Neural cell (in vitro differentiated cells): Measurements from ENCODE around the gene ZNF292. TPM values are rescaled to one million over a fixed set of nuclear protein-coding genes. Genes with fewer than 3 reads are reported as not detected.

Experiments
- H2AFZ ChIP-seq: fragments of 200-600, 300-800 bp; sonication (generic), shearing (Covaris generic); 2 replicates; pipeline ENCODE4 v1.6.0; 2014; ENCODE audit warnings: low read depth, mild to moderate bottlenecking, antibody characterized with exemption, low read length, moderate library complexity
- H3F3A ChIP-seq: fragments of 200-600 bp; shearing (Covaris generic); 2 replicates; pipeline ENCODE4 v1.6.1; 2016; ENCODE audit warnings: mild to moderate bottlenecking, moderate library complexity, mixed read lengths, antibody characterized with exemption, low read length; ENCODE audit not compliant: insufficient read depth, poor library complexity, severe bottlenecking
- H3K27ac ChIP-seq: fragments of 200-600, 300-800 bp; sonication (generic), shearing (Covaris generic); 2 replicates; pipeline ENCODE4 v1.5.1; 2014; ENCODE audit warnings: mild to moderate bottlenecking, low read length, moderate library complexity
- H3K27me3 ChIP-seq: fragments of 300-800, 200-600 bp; sonication (generic), shearing (Covaris generic); 2 replicates; pipeline ENCODE4 v1.6.0; 2014; ENCODE audit warnings: mild to moderate bottlenecking, low read depth, low read length, moderate library complexity; ENCODE audit not compliant: insufficient read depth
- H3K36me3 ChIP-seq: fragments of 300-800, 200-600 bp; sonication (generic), shearing (Covaris generic); 2 replicates; pipeline ENCODE4 v1.5.1; 2014; ENCODE audit warnings: mild to moderate bottlenecking, antibody characterized with exemption, low read length, moderate library complexity; ENCODE audit not compliant: insufficient read depth
- H3K4me2 ChIP-seq: fragments of 300-800, 200-600 bp; sonication (generic), shearing (Covaris generic); 2 replicates; pipeline ENCODE4 v1.6.0; 2014; ENCODE audit warnings: mild to moderate bottlenecking, low read length
- H3K4me3 ChIP-seq: fragments of 300-800, 200-600 bp; sonication (generic), shearing (Covaris generic); 2 replicates; pipeline ENCODE4 v1.5.1; 2014; ENCODE audit warnings: mild to moderate bottlenecking, low read length, moderate library complexity
- H3K79me2 ChIP-seq: fragments of 200-600 bp; shearing (Covaris generic); replicated peaks from 2 replicates; pipeline ENCODE4 v1.6.0; 2014; ENCODE audit warnings: mild to moderate bottlenecking, low read length, moderate library complexity; ENCODE audit not compliant: insufficient read depth
- H3K9ac ChIP-seq: fragments of 300-800, 200-600 bp; sonication (generic), shearing (Covaris generic); 2 replicates; pipeline ENCODE4 v1.6.1; 2016; ENCODE audit warnings: mild to moderate bottlenecking, low read length, mixed read lengths
- H3K9me2 ChIP-seq: fragments of 200-600 bp; shearing (Covaris generic); 2 replicates; pipeline ENCODE4 v1.6.1; 2016; ENCODE audit warnings: mild to moderate bottlenecking, low read length, mixed read lengths; ENCODE audit not compliant: insufficient read depth
- H3K9me3 ChIP-seq: fragments of 200-600, 300-800 bp; sonication (generic), shearing (Covaris generic); 2 replicates; pipeline ENCODE4 v1.6.1; 2016; ENCODE audit warnings: mild to moderate bottlenecking, mixed run types, low read length, moderate library complexity, mixed read lengths
- H4K20me1 ChIP-seq: fragments of 200-600 bp; shearing (Covaris generic); 2 replicates; pipeline ENCODE4 v1.6.1; 2016; ENCODE audit warnings: mild to moderate bottlenecking, mixed run types; ENCODE audit not compliant: insufficient read depth
- EP300 ChIP-seq: fragments of 450-650 bp; conservative IDR thresholded peaks from 2 replicates; pipeline ENCODE4 v1.6.1; 2014; ENCODE audit warnings: antibody characterized with exemption, mild to moderate bottlenecking, moderate library complexity; ENCODE audit not compliant: poor library complexity, severe bottlenecking
- EZH2 ChIP-seq: fragments of 200-600, 300-800 bp; shearing (Covaris generic), sonication (generic); IDR thresholded peaks from 2 replicates; pipeline ENCODE4 v1.6.1; 2014; ENCODE audit warnings: antibody characterized with exemption, low read length, borderline replicate concordance, mild to moderate bottlenecking; ENCODE audit not compliant: insufficient read depth, poor library complexity, severe bottlenecking
- MXI1 ChIP-seq: fragments of 450-650 bp; conservative IDR thresholded peaks from 2 replicates; pipeline ENCODE4 v1.6.1; 2014; ENCODE audit warnings: antibody characterized with exemption, mild to moderate bottlenecking; ENCODE audit not compliant: poor library complexity, severe bottlenecking
- POLR2AphosphoS5 ChIP-seq: IDR thresholded peaks from 2 replicates; pipeline ENCODE4 v1.6.1; 2012
- RAD21 ChIP-seq: fragments of 450-650 bp; conservative IDR thresholded peaks from 2 replicates; pipeline ENCODE4 v1.6.1; 2014; ENCODE audit warnings: antibody characterized with exemption, mild to moderate bottlenecking, moderate library complexity
- SMC3 ChIP-seq: fragments of 450-650 bp; conservative IDR thresholded peaks from 2 replicates; pipeline ENCODE4 v1.6.1; 2014; ENCODE audit warnings: antibody characterized with exemption, mild to moderate bottlenecking, moderate library complexity; ENCODE audit not compliant: poor library complexity
- TAF1 ChIP-seq: IDR thresholded peaks from 2 replicates; pipeline ENCODE4 v1.6.1; 2012; ENCODE audit warnings: low read depth
- polyA plus RNA-seq: library from polyadenylated mRNA; depleted of rRNA; stranded (reverse); fragments of >200 nt; gene quantifications from 2 replicates; pipeline ENCODE4 v1.2.3, GENCODE V29; 2014
- TF ChIP-seq, protein P1 (sequence below): fragments of 450-650 bp; IDR thresholded peaks from 2 replicates; pipeline ENCODE4 v1.5.1; 2014; ENCODE audit warnings: antibody characterized with exemption, mild to moderate bottlenecking, moderate library complexity; ENCODE audit not compliant: poor library complexity, severe bottlenecking
- TF ChIP-seq, protein P2 (sequence below): IDR thresholded peaks from 2 replicates; pipeline ENCODE4 v1.6.1; 2012; ENCODE audit warnings: borderline replicate concordance

The ZNF292 gene
- polyA plus RNA-seq, 1 donor from 2014 or later, result 29.8 TPM

DNA sequence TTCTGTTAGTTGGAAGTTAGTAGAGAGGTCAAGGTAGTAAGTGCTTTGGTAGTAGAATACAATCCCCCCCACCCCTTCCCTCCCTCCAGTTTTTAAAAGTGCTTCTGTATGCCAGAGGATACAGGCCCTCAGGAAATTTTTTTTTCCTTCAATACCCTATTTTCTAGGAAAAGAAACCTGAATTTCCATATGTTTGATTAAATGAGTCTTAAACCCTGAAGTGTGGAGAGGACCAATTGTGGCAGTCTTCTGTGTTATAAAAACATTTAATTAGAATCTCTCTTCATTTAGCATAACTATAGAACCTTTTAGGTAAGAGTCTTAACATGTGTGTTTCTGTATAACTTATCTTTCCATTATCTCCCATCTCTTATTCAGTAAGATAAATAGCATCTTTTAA, 59.5 kb downstream of the ZNF292 start:
- H3K4me3 ChIP-seq, result no peak overlapping the region
- peaks cover 62% of the 10 kb centered on the region for H3K79me2 ChIP-seq
- no peak overlapping the region for H2AFZ ChIP-seq
- H3K27me3 ChIP-seq, result no peaks in the 10 kb centered on the region
- H3K9me2 ChIP-seq, result no peaks in the 10 kb centered on the region
- H3K27ac ChIP-seq, result no peak overlapping the region
- TF ChIP-seq EP300, result no peak
- TF ChIP-seq, protein P1, sequence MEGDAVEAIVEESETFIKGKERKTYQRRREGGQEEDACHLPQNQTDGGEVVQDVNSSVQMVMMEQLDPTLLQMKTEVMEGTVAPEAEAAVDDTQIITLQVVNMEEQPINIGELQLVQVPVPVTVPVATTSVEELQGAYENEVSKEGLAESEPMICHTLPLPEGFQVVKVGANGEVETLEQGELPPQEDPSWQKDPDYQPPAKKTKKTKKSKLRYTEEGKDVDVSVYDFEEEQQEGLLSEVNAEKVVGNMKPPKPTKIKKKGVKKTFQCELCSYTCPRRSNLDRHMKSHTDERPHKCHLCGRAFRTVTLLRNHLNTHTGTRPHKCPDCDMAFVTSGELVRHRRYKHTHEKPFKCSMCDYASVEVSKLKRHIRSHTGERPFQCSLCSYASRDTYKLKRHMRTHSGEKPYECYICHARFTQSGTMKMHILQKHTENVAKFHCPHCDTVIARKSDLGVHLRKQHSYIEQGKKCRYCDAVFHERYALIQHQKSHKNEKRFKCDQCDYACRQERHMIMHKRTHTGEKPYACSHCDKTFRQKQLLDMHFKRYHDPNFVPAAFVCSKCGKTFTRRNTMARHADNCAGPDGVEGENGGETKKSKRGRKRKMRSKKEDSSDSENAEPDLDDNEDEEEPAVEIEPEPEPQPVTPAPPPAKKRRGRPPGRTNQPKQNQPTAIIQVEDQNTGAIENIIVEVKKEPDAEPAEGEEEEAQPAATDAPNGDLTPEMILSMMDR, result no peak
- no peak for TF ChIP-seq TAF1
- no peak for TF ChIP-seq POLR2AphosphoS5
- no peak for TF ChIP-seq EZH2
- TF ChIP-seq, protein P2, sequence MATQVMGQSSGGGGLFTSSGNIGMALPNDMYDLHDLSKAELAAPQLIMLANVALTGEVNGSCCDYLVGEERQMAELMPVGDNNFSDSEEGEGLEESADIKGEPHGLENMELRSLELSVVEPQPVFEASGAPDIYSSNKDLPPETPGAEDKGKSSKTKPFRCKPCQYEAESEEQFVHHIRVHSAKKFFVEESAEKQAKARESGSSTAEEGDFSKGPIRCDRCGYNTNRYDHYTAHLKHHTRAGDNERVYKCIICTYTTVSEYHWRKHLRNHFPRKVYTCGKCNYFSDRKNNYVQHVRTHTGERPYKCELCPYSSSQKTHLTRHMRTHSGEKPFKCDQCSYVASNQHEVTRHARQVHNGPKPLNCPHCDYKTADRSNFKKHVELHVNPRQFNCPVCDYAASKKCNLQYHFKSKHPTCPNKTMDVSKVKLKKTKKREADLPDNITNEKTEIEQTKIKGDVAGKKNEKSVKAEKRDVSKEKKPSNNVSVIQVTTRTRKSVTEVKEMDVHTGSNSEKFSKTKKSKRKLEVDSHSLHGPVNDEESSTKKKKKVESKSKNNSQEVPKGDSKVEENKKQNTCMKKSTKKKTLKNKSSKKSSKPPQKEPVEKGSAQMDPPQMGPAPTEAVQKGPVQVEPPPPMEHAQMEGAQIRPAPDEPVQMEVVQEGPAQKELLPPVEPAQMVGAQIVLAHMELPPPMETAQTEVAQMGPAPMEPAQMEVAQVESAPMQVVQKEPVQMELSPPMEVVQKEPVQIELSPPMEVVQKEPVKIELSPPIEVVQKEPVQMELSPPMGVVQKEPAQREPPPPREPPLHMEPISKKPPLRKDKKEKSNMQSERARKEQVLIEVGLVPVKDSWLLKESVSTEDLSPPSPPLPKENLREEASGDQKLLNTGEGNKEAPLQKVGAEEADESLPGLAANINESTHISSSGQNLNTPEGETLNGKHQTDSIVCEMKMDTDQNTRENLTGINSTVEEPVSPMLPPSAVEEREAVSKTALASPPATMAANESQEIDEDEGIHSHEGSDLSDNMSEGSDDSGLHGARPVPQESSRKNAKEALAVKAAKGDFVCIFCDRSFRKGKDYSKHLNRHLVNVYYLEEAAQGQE, result no peak
- no peak for TF ChIP-seq SMC3
- TF ChIP-seq RAD21, result no peak
- TF ChIP-seq MXI1, result no peak
- H4K20me1 ChIP-seq, result peaks cover 10% of the 10 kb centered on the region
- H3K9ac ChIP-seq, result no peak overlapping the region
- H3K9me3 ChIP-seq, result no peaks in the 10 kb centered on the region
- no peak overlapping the region for H3K4me2 ChIP-seq
- H3F3A ChIP-seq, result no peaks in the 10 kb centered on the region
- peaks cover 8% of the 10 kb centered on the region for H3K36me3 ChIP-seq

- no peak overlapping the region for H3K4me3 ChIP-seq
- no peak overlapping the region for H3K9ac ChIP-seq
- no peaks in the 10 kb centered on the region for H3K9me2 ChIP-seq
- no peak overlapping the region for H3K4me2 ChIP-seq
- no peak overlapping the region for H2AFZ ChIP-seq
- no peaks in the 10 kb centered on the region for H3K27me3 ChIP-seq
- peaks cover 25% of the 10 kb centered on the region for H3K36me3 ChIP-seq
- H3K27ac ChIP-seq, result no peak overlapping the region
- peaks cover 4% of the 10 kb centered on the region for H3K9me3 ChIP-seq
- H4K20me1 ChIP-seq, result no peaks in the 10 kb centered on the region
- no peaks in the 10 kb centered on the region for H3F3A ChIP-seq
- H3K79me2 ChIP-seq, result peaks cover 24% of the 10 kb centered on the region
- TF ChIP-seq SMC3 (no peak), EZH2 (no peak), MXI1 (no peak), RAD21 (no peak), TAF1 (no peak), POLR2AphosphoS5 (no peak), EP300 (no peak)
- TF ChIP-seq, protein P2, result no peak
- TF ChIP-seq, protein P1, result no peak
Measured at GRCh38 chr6:87220997-87221396, 65.6 kb downstream of the ZNF292 start.
